ENCODE data around the gene PRDM9.

DNA sequence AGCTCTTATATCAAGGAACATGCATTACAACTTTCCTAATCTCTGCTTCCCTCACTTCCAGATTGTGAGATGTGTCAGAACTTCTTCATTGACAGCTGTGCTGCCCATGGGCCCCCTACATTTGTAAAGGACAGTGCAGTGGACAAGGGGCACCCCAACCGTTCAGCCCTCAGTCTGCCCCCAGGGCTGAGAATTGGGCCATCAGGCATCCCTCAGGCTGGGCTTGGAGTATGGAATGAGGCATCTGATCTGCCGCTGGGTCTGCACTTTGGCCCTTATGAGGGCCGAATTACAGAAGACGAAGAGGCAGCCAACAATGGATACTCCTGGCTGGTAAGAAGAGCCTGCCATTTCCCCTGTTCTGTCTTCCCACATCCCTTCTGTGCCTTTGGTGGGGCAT is 15.1 kb downstream of the PRDM9 start:
- TF ChIP-seq EZH2 (IDR thresholded peaks at IDR 0.05; ENCODE audit: insufficient read depth, poor library complexity, severe bottlenecking) (no peak), EZH2phosphoT487 (IDR thresholded peaks at IDR 0.05; ENCODE audit: insufficient read depth, low read depth) (no peak)
